Neural cell (in vitro differentiated cells): Measurements from ENCODE around the gene TACC2. TPM values are rescaled to one million over a fixed set of nuclear protein-coding genes. Genes with fewer than 3 reads are reported as not detected.

Experiments used
- H2AFZ ChIP-seq: fragments of 200-600, 300-800 bp; sonication (generic), shearing (Covaris generic); 2 replicates; pipeline ENCODE4 v1.6.0; 2014; ENCODE audit warnings: low read depth, mild to moderate bottlenecking, antibody characterized with exemption, low read length, moderate library complexity
- H3F3A ChIP-seq: fragments of 200-600 bp; shearing (Covaris generic); 2 replicates; pipeline ENCODE4 v1.6.1; 2016; ENCODE audit warnings: mild to moderate bottlenecking, moderate library complexity, mixed read lengths, antibody characterized with exemption, low read length; ENCODE audit not compliant: insufficient read depth, poor library complexity, severe bottlenecking
- H3K27ac ChIP-seq: fragments of 200-600, 300-800 bp; sonication (generic), shearing (Covaris generic); 2 replicates; pipeline ENCODE4 v1.5.1; 2014; ENCODE audit warnings: mild to moderate bottlenecking, low read length, moderate library complexity
- H3K27me3 ChIP-seq: fragments of 300-800, 200-600 bp; sonication (generic), shearing (Covaris generic); 2 replicates; pipeline ENCODE4 v1.6.0; 2014; ENCODE audit warnings: mild to moderate bottlenecking, low read depth, low read length, moderate library complexity; ENCODE audit not compliant: insufficient read depth
- H3K36me3 ChIP-seq: fragments of 300-800, 200-600 bp; sonication (generic), shearing (Covaris generic); 2 replicates; pipeline ENCODE4 v1.5.1; 2014; ENCODE audit warnings: mild to moderate bottlenecking, antibody characterized with exemption, low read length, moderate library complexity; ENCODE audit not compliant: insufficient read depth
- H3K4me2 ChIP-seq: fragments of 300-800, 200-600 bp; sonication (generic), shearing (Covaris generic); 2 replicates; pipeline ENCODE4 v1.6.0; 2014; ENCODE audit warnings: mild to moderate bottlenecking, low read length
- H3K4me3 ChIP-seq: fragments of 300-800, 200-600 bp; sonication (generic), shearing (Covaris generic); 2 replicates; pipeline ENCODE4 v1.5.1; 2014; ENCODE audit warnings: mild to moderate bottlenecking, low read length, moderate library complexity
- H3K79me2 ChIP-seq: fragments of 200-600 bp; shearing (Covaris generic); replicated peaks from 2 replicates; pipeline ENCODE4 v1.6.0; 2014; ENCODE audit warnings: mild to moderate bottlenecking, low read length, moderate library complexity; ENCODE audit not compliant: insufficient read depth
- H3K9ac ChIP-seq: fragments of 300-800, 200-600 bp; sonication (generic), shearing (Covaris generic); 2 replicates; pipeline ENCODE4 v1.6.1; 2016; ENCODE audit warnings: mild to moderate bottlenecking, low read length, mixed read lengths
- H3K9me2 ChIP-seq: fragments of 200-600 bp; shearing (Covaris generic); 2 replicates; pipeline ENCODE4 v1.6.1; 2016; ENCODE audit warnings: mild to moderate bottlenecking, low read length, mixed read lengths; ENCODE audit not compliant: insufficient read depth
- H3K9me3 ChIP-seq: fragments of 200-600, 300-800 bp; sonication (generic), shearing (Covaris generic); 2 replicates; pipeline ENCODE4 v1.6.1; 2016; ENCODE audit warnings: mild to moderate bottlenecking, mixed run types, low read length, moderate library complexity, mixed read lengths
- H4K20me1 ChIP-seq: fragments of 200-600 bp; shearing (Covaris generic); 2 replicates; pipeline ENCODE4 v1.6.1; 2016; ENCODE audit warnings: mild to moderate bottlenecking, mixed run types; ENCODE audit not compliant: insufficient read depth
- EP300 ChIP-seq: fragments of 450-650 bp; conservative IDR thresholded peaks from 2 replicates; pipeline ENCODE4 v1.6.1; 2014; ENCODE audit warnings: antibody characterized with exemption, mild to moderate bottlenecking, moderate library complexity; ENCODE audit not compliant: poor library complexity, severe bottlenecking
- EZH2 ChIP-seq: fragments of 200-600, 300-800 bp; shearing (Covaris generic), sonication (generic); IDR thresholded peaks from 2 replicates; pipeline ENCODE4 v1.6.1; 2014; ENCODE audit warnings: antibody characterized with exemption, low read length, borderline replicate concordance, mild to moderate bottlenecking; ENCODE audit not compliant: insufficient read depth, poor library complexity, severe bottlenecking
- MXI1 ChIP-seq: fragments of 450-650 bp; conservative IDR thresholded peaks from 2 replicates; pipeline ENCODE4 v1.6.1; 2014; ENCODE audit warnings: antibody characterized with exemption, mild to moderate bottlenecking; ENCODE audit not compliant: poor library complexity, severe bottlenecking
- POLR2AphosphoS5 ChIP-seq: IDR thresholded peaks from 2 replicates; pipeline ENCODE4 v1.6.1; 2012
- RAD21 ChIP-seq: fragments of 450-650 bp; conservative IDR thresholded peaks from 2 replicates; pipeline ENCODE4 v1.6.1; 2014; ENCODE audit warnings: antibody characterized with exemption, mild to moderate bottlenecking, moderate library complexity
- SMC3 ChIP-seq: fragments of 450-650 bp; conservative IDR thresholded peaks from 2 replicates; pipeline ENCODE4 v1.6.1; 2014; ENCODE audit warnings: antibody characterized with exemption, mild to moderate bottlenecking, moderate library complexity; ENCODE audit not compliant: poor library complexity
- TAF1 ChIP-seq: IDR thresholded peaks from 2 replicates; pipeline ENCODE4 v1.6.1; 2012; ENCODE audit warnings: low read depth
- polyA plus RNA-seq: library from polyadenylated mRNA; depleted of rRNA; stranded (reverse); fragments of >200 nt; gene quantifications from 2 replicates; pipeline ENCODE4 v1.2.3, GENCODE V29; 2014
- TF ChIP-seq, protein P1 (sequence below): fragments of 450-650 bp; IDR thresholded peaks from 2 replicates; pipeline ENCODE4 v1.5.1; 2014; ENCODE audit warnings: antibody characterized with exemption, mild to moderate bottlenecking, moderate library complexity; ENCODE audit not compliant: poor library complexity, severe bottlenecking
- TF ChIP-seq, protein P2 (sequence below): IDR thresholded peaks from 2 replicates; pipeline ENCODE4 v1.6.1; 2012; ENCODE audit warnings: borderline replicate concordance

Gene TACC2
- polyA plus RNA-seq, 1 donor from 2014 or later = 17.6 TPM

DNA sequence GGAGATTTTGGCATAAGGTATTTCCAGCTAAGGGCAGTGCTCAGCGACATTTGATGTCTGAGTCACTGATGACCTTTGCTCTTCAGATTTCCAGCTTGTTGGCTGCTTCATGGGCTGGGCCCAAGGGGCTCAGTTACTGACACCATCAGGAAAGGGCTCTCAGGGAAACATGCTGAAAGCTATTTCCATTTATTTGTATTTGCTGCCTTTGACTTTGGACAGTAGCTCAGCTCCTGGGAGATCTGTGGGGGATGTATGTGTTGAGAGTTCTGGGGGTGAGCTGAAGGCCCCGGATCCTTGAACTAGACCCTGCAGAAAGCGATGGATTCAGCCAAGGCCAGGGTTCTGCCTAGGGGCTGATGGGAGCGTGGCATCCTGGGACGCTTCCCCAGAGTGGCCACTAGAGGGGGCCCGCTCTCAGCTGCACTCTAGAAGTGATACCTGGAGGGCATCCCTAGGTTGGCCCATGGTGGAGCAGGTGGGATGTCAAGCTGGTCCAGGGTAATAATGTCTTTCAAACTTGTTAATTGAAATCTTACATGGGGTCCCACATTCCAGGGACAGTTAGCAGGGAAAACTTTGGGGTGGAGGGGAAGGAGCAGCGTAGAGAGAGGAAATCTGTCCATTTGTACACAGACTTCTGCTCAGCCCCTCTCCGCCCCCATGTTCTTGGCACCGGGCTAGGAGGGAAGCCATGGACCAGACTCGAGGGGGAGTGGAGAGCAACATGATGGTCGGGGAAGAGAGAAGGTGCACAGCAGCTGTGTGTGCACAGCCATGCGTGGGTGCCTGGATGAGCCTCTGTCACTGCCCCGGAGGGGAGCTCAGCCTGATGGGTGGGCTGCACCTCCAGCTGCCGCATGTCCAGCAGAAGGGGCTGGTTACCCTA is 279.1 kb downstream of the TACC2 start:
- H3K4me3 ChIP-seq = no peak overlapping the region
- no peak overlapping the region for H2AFZ ChIP-seq
- no peaks in the 10 kb centered on the region for H3F3A ChIP-seq
- TF ChIP-seq RAD21 = peak; percentile 55
- no peak for TF ChIP-seq TAF1
- TF ChIP-seq, protein P1, sequence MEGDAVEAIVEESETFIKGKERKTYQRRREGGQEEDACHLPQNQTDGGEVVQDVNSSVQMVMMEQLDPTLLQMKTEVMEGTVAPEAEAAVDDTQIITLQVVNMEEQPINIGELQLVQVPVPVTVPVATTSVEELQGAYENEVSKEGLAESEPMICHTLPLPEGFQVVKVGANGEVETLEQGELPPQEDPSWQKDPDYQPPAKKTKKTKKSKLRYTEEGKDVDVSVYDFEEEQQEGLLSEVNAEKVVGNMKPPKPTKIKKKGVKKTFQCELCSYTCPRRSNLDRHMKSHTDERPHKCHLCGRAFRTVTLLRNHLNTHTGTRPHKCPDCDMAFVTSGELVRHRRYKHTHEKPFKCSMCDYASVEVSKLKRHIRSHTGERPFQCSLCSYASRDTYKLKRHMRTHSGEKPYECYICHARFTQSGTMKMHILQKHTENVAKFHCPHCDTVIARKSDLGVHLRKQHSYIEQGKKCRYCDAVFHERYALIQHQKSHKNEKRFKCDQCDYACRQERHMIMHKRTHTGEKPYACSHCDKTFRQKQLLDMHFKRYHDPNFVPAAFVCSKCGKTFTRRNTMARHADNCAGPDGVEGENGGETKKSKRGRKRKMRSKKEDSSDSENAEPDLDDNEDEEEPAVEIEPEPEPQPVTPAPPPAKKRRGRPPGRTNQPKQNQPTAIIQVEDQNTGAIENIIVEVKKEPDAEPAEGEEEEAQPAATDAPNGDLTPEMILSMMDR = peak; percentile 74
- no peak for TF ChIP-seq POLR2AphosphoS5
- TF ChIP-seq EZH2 = no peak
- TF ChIP-seq, protein P2, sequence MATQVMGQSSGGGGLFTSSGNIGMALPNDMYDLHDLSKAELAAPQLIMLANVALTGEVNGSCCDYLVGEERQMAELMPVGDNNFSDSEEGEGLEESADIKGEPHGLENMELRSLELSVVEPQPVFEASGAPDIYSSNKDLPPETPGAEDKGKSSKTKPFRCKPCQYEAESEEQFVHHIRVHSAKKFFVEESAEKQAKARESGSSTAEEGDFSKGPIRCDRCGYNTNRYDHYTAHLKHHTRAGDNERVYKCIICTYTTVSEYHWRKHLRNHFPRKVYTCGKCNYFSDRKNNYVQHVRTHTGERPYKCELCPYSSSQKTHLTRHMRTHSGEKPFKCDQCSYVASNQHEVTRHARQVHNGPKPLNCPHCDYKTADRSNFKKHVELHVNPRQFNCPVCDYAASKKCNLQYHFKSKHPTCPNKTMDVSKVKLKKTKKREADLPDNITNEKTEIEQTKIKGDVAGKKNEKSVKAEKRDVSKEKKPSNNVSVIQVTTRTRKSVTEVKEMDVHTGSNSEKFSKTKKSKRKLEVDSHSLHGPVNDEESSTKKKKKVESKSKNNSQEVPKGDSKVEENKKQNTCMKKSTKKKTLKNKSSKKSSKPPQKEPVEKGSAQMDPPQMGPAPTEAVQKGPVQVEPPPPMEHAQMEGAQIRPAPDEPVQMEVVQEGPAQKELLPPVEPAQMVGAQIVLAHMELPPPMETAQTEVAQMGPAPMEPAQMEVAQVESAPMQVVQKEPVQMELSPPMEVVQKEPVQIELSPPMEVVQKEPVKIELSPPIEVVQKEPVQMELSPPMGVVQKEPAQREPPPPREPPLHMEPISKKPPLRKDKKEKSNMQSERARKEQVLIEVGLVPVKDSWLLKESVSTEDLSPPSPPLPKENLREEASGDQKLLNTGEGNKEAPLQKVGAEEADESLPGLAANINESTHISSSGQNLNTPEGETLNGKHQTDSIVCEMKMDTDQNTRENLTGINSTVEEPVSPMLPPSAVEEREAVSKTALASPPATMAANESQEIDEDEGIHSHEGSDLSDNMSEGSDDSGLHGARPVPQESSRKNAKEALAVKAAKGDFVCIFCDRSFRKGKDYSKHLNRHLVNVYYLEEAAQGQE = no peak
- TF ChIP-seq MXI1 = no peak
- TF ChIP-seq EP300 = no peak
- TF ChIP-seq SMC3 = peak; percentile 69
- no peak overlapping the region for H3K4me2 ChIP-seq
- no peak overlapping the region for H3K9ac ChIP-seq
- H3K79me2 ChIP-seq = no peaks in the 10 kb centered on the region
- H3K9me2 ChIP-seq = no peaks in the 10 kb centered on the region
- H3K9me3 ChIP-seq = no peaks in the 10 kb centered on the region
- no peaks in the 10 kb centered on the region for H4K20me1 ChIP-seq
- no peaks in the 10 kb centered on the region for H3K27me3 ChIP-seq
- H3K36me3 ChIP-seq = no peaks in the 10 kb centered on the region
- H3K27ac ChIP-seq = no peak overlapping the region

DNA sequence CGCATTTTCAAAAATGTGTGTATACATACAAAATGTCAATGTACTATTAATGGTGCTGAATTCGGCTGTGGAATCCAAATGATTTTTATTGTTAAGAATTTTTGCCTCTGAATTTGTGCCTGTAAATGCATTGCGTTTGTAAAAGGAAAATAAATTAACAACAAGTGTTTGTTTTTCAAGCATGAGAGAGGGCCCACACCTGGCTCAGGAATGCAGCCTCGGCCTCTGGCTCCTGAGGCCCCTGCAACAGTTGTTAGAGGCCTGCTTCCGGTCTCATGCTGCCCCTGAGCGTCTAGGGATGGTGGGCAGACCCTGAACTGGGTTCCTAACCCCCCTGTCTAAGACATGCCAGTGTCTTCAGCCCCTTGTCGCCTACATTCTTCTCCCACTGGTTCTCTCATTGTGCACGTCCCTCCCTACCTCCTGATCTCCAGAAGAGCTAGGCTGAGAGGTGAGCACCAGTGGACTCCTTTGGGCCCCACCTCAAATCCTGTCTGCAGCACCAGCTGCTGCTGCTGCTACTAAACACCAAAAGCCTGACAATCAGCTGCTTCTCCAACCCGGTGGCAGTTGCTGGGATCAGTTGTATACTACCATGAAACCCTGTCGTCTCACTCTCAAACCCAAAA is 280.2 kb downstream of the TACC2 start:
- H3K36me3 ChIP-seq = no peaks in the 10 kb centered on the region
- H3K79me2 ChIP-seq = no peaks in the 10 kb centered on the region
- no peaks in the 10 kb centered on the region for H3K9me2 ChIP-seq
- H4K20me1 ChIP-seq = no peaks in the 10 kb centered on the region
- no peaks in the 10 kb centered on the region for H3K27me3 ChIP-seq
- H3K4me2 ChIP-seq = no peak overlapping the region
- H3K4me3 ChIP-seq = no peak overlapping the region
- no peak overlapping the region for H2AFZ ChIP-seq
- H3K9ac ChIP-seq = no peak overlapping the region
- H3F3A ChIP-seq = no peaks in the 10 kb centered on the region
- H3K9me3 ChIP-seq = no peaks in the 10 kb centered on the region
- no peak for TF ChIP-seq MXI1
- TF ChIP-seq SMC3 = no peak
- no peak for TF ChIP-seq EP300
- TF ChIP-seq, protein P1 = no peak
- no peak overlapping the region for H3K27ac ChIP-seq
